HG03064 (cell line): Measurements from ENCODE around the gene SNTG2.
"Not testable (repeated sequence)": the region's sequence is repeated elsewhere in the genome, so short reads cannot be mapped to it uniquely, and the experiment has no call there.

Experiments used
- ATAC-seq: cut with Tn5 transposase; IDR thresholded peaks from one replicate; pipeline ENCODE4 v1.9.1; 2021; ENCODE audit warnings: low read depth; ENCODE audit not compliant: unreplicated experiment

The SNTG2 gene

DNA sequence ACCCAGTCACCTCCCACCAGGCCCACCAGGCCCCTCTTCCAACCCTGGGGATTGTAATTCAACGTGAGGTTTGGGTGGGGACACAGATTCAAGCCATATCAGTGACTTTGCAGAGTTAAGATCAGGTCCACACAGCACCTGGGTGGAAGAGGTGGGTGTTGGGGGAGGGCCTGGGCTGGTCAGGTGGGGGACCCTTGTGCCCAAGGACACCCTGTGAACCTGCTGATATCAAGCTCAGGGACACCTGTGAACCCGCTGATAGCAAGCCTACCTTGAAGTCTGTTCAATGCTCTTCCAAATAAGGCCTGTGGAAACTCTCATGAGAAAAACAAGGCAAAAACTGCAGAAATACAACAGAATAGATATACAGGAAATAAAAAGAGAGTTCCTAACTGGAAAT lies 442.7 kb downstream of the SNTG2 start:
- no peak for ATAC-seq

DNA sequence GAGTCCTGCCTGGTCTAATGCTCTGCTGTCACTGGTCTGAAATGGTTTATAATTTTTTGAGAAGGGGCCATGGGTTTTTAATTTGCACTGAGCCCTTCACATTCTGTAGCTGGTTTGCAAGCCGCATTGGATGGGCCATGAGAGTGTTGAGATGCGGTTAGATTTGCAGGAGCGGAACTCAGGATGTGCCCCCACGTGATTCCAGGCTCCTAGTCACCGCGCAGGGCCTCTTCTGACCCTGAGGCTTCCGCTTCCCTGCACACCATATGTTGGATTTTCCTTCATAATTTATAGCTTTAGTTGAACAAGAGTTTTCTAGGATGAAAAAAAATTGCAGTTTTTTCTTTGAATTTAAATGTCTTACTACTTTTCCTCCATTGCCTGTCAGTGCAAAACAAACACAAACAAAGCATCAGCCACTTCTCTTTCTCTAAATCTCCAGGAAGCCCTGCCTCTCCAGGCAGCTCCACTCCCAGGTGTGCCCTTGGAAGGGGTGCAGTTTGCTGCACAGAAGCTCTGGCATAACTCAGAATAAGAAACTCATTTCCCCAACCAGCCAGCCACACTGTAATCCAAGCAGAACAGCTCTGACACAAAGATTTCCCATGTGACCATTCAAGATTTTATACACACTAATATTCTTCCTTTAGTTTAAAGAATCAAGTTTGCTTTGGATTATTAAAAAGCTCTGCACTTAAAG lies 444.2 kb downstream of the SNTG2 start:
- ATAC-seq = no peak

DNA sequence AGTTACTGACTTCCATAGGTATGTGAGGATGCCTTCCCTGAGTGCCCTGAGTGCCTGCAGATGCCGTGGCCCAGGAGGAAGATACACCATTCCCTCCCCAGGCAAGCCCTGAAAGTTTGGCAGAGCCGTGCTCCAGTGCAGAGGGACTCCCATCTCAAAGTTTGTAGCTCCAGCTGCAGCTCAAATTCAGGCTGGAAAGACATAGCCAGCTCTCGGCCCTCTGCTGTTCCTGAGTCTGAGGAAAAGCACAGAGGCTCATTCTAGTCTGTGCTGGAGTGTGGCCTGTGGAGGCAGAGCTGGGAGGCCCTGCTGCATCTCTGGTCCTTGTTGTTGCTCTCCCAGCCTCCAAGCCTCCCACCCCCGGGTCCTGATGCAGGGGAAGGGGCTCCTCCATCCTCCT lies 446.7 kb downstream of the SNTG2 start:
- ATAC-seq = no peak

DNA sequence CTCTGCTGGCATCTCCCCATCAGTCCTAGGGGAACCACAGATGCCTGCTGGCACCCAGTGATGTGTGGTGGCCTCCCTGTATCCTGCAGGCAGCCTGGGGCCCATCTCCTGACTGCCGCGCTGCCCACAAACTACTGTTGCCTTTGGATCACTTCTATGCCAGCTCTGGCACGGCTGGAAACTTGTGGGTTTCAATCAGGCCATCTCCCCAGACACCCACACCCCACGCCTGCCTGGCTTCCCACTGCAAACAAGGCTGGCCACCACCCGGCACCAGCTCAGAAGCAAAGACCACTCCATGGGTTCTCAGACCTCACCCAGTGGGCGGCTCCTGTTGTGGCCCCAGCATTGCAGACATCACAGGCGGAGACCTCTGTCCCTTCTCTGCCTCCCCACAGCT lies 447.5 kb downstream of the SNTG2 start:
- no peak for ATAC-seq

DNA sequence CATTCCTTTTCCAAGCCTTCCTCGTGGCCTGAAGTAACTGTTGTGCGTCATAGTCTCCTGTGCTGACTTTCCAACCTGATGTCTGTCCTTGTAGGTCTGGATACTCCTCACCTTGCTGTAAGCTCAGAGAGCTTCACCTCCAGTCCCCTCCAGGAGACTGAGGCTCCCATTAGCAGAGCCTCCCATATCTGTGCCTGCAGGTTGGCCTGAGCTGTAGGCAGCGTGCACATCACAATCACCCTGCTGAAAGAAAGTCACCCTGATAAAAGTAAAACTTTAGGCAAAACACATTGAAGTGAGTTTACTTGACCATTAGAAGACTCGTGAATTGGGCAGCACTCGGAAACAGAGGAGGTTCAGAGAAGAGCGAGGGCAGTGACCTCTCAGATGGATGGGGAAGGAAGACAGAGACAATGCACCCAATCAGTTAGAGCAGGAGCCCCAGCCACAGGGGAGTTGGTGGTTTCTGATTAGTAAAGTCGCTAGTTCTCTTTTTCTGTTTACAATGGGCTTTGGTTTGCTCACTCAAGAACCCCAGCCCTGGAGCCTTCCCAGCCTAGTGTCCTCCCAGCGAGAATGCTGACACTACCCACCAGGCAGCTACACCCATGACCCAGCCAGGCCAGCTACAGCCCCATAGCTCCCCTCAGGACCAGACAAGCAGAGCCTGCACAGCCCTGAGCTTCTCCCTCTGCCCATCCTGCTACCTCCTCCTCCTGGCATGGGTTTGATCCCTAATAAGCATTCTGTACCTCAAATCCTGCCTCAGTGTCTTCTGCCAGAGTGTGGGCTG lies 450.5 kb downstream of the SNTG2 start:
- ATAC-seq = no peak

DNA sequence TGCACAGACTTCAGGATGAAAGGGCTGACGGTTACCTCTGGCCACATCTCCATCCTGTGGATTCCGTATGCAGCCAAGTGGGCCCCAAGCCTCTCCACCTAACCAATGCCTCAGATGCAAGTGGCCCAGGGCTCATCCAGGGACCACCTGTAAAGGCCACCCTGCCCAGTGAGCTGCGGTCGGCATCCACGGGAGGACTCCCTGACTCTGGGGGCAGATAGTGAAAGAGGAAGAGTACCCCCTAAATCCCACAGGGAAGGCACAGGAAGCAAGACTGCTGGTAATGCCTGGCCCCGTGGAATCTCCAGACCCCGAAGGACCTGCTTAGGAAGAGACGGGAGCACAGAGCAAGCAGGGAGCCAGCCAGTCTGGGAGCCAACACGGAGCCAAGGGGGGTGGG lies 451.4 kb downstream of the SNTG2 start:
- no peak for ATAC-seq

DNA sequence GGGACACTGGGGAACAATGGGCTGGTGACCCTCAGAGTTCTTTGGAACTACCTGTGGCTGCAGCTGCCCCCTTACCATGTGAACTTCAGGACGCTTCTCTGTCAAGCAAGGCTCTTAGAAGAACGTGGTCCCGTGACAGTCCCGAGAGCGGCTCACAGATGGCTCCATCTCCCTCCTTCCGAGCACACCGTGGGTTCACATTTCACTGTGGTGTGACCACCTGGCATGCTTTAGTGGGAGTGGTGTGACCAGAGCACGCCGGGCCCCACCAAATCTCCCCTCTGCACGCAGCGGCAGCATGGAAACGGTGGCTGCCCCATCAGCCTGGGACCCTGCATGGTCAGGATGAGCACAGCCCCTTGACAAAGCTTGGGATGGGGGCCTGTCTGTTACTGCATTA lies 452.9 kb downstream of the SNTG2 start:
- no peak for ATAC-seq

DNA sequence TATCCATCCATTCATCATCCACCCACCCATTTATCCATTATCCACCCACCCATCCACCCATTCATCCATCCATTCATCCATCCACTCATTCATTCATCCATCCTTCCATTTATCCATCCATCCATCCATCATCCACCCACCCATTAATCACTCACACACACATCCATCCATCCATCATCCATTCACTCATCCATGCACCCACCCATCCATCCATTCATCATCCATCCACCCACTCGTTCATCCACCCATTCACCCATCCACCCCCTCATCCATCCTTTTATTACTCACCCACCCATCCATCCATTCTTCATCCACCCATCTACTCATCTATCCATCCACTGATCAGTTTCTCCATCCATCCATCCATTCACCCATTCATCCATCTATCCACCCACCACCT lies 454.5 kb downstream of the SNTG2 start:
- no peak for ATAC-seq

DNA sequence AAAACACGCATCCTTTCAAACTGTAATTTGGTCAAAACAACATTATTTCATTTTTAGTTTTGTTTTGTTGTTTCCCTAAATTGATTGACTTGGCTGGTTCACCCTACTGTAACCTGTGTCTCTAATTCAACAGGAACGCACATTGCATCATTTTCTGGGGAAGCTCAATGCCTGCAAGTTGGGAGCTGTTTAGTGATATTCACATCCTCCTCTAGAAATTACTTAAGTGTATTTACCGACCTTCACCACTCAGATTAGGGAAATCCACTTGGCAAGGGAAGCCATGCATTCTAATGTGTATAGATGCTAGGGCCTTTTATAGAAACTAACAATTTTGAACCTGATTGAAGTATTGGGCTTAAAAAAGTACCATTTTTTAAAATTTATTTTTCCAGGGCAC lies 455.3 kb downstream of the SNTG2 start:
- ATAC-seq = no peak

DNA sequence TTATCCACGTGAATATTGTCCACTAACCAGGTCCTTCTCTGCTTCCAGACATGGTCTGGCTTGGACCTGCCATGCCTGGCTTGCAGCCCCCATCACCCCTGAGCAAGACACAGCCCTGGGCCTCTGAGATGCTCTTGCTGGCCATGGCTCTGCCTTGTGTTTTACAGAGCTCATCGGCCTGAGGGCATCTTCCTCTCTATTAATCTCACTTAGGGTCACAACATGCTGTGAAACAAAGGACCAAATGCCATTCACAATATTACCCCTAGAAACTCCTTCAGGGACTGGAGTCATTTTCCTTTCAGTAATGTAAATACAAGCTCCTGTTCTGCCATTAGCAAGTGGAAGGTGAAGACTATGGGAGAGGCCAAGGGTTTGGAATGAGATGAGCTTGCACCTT lies 455.8 kb downstream of the SNTG2 start:
- ATAC-seq = no peak

DNA sequence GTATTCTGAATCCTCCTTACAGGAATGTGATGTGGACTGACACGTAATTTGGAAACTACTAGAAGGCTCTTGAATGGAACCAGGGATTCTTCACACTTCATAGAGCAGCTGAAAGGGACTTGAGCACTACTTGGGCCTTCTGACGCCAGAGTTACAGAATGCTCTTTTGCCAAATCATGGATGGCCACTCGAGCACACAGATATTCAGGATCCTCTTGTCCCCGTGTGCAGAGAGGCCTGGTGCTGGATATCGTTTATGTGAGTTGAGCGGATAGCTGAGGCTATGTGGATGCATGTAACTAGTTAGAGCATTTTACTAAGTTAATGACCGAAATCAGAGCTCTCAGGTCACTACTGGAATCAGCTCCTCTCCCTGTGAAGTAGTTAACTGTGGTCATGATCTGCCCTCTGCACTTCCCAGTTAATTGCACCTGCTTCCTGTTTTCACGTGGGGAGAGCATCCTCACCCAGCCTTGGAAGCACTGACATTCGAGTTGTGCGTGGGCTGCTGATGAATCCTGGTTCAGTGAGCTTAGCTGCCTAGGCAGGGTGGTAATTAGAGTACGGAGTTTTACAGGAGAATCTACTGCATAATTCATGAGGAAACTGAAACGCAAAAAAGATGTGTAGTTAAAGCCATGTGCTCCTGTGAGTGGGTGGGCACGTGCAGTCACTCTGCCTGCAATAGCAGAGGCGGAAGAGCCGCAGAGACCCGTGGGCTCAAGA lies 457.5 kb downstream of the SNTG2 start:
- ATAC-seq = no peak

DNA sequence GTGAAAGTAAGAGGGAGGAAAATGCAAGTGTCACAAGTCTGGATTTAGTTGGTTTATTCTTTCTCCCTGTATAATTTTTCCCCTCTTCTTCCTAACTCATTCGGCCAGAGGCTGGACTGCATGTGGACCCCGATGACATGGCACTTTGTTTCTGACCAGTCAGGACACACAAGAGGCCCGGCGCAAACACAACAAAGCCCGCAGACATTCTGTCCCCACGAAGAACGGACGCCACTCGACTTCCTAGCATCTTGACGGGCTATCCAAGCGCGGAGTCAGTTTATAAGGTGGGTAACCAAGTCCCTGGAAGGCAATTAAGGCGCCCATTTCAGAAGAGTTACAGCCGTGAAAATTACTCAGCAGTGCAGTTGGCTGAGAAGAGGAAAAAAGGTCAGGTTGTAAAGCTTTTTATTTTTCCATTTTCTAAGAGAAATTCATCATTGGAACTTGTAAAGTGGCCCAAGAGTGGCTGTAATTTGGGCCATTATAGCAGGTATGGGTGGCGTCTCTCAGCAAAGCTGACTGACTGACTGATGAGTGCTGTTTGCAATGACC lies 462.6 kb downstream of the SNTG2 start, which contains the start of gene TPO:
TSS of gene TPO (plus strand) at position 308 of the 555 bp plus-strand sequence. CDS start 946 bp downstream, outside the sequence.
- ATAC-seq = no peak

DNA sequence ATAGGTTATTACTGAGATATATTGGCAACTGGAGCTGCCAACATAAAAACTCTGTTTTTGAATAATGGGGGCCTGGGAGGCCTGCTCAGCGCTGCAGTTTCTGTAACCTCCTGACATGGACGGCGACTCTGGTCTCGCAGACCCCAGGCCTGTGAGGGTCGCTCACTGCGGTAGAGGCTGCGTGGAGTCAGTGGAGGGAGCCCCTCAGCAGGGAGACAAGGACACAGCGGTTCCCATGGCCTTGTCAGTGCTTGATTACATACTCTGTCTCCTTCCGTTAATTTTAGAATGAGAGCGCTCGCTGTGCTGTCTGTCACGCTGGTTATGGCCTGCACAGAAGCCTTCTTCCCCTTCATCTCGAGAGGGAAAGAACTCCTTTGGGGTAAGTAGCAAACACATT lies 463.5 kb downstream of the SNTG2 start:
- no peak for ATAC-seq

DNA sequence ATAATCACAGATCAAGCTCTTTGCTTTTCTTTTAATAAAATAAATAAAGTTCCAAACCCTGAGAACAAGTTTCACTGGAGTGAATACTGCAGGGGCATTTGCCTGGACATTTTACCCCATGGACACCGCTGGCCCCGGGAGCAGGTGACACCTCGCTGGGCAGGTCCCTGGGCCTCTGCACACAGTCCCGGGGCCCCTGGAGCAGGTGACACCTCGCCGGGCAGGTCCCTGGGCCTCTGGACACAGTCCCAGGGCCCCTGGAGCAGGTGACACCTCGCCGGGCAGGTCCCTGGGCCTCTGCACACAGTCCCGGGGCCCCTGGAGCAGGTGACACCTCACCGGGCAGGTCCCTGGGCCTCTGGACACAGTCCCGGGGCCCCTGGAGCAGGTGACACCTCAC lies 464.3 kb downstream of the SNTG2 start:
- not testable (repeated sequence) for ATAC-seq

DNA sequence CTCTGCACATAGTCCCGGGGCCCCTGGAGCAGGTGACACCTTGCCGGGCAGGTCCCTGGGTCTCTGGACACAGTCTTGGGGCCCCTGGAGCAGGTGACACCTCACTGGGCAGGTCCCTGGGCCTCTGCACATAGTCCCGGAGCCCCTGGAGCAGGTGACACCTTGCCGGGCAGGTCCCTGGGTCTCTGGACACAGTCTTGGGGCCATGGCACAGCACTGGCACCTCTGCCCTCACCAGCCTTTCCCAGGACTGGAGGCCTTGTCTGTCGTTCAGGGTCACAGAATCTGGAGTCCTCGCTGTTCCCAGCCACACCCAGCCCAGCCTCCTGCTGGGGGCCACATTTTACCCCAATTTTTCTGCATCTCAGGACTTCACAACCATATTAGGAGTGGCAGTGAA lies 464.9 kb downstream of the SNTG2 start:
- no peak for ATAC-seq
